Measurements from ENCODE around the gene POLR2C.

Gene POLR2C

GRCh38 chr16:57519796-57520360, 57.4 kb downstream of the POLR2C start:
- peak; percentile 89 for DNase-seq (ENCODE audit: low read depth, low spot score)
